ENCODE measurements around the gene MAZ. TPM values are rescaled to one million over a fixed set of nuclear protein-coding genes. Genes with fewer than 3 reads are reported as not detected.

Gene MAZ
- polyA plus RNA-seq, 1 of the 3 experiments (the other 2 are of a cell fraction) = 163 TPM

DNA sequence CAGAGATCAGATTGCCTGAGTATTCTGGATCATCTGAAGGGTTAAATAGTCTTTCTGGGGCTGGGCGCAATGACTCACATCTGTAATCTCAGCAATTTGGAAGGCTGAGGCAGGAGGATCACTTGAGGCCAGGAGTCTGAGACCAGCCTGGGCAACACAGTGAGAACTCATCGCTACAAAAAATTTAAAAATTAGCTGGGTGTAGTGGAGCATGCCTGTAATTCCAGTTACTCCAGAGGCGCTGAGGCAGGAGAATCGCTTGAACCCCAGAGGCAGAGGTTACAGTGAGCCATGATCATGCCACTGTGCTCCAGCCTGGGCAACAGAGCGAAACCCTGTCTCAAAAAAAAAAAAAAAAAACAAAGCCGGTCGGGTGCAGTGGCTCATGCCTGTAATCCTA is 29.6 kb downstream of the MAZ start:
- Histone ChIP-seq H3K79me2 (ENCODE audit: insufficient read depth) (peaks cover 1% of the 10 kb centered on the region), H3K27me3 (ENCODE audit: insufficient read depth) (no peaks in the 10 kb centered on the region), H4K20me1 (ENCODE audit: insufficient read depth) (no peaks in the 10 kb centered on the region), H3K27ac (ENCODE audit: low read depth in 2 of 2, low read length in 1 of 2) (no peak overlapping the region), H3K36me3 (replicated peaks in 1 of 2; ENCODE audit: control insufficient read depth in 1 of 2, insufficient read depth in 2 of 2, low read length in 1 of 2) (peaks cover 25 to 41% of the 10 kb centered on the region in 2 experiments), H3F3A (replicated peaks; ENCODE audit: insufficient read depth) (peaks cover 4% of the 10 kb centered on the region), H3K4me1 (ENCODE audit: control insufficient read depth in 1 of 2, insufficient read depth in 2 of 2, low read depth in 1 of 2, low read length in 1 of 2) (no peaks in the 10 kb centered on the region), H3K4me2 (no peak overlapping the region), H3K9me2 (no peaks in the 10 kb centered on the region), H3K4me3 (ENCODE audit: low read depth in 2 of 2, low read length in 1 of 2) (no peak overlapping the region), H2AFZ (ENCODE audit: low read depth) (no peak overlapping the region), H3K9me3 (no peaks in the 10 kb centered on the region), H3K9ac (no peak overlapping the region)
- DNase-seq = no peak
- ChIA-PET POLR2A (no interaction called here), CTCF (interaction anchor here (3.0 to 3.9 kb wide), 2 partner anchors 13 to 19 kb away, joined by 8 to 19 read pairs; partner anchors contain the start of gene PAGR1)
- TF ChIP-seq, protein P1, sequence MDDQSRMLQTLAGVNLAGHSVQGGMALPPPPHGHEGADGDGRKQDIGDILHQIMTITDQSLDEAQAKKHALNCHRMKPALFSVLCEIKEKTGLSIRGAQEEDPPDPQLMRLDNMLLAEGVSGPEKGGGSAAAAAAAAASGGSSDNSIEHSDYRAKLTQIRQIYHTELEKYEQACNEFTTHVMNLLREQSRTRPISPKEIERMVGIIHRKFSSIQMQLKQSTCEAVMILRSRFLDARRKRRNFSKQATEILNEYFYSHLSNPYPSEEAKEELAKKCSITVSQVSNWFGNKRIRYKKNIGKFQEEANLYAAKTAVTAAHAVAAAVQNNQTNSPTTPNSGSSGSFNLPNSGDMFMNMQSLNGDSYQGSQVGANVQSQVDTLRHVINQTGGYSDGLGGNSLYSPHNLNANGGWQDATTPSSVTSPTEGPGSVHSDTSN (IDR thresholded peaks at IDR 0.05) = no peak
- 95% methylated on average over 7 of the region's 7 CpGs for WGBS (ENCODE audit: low lambda C conversion rate)

DNA sequence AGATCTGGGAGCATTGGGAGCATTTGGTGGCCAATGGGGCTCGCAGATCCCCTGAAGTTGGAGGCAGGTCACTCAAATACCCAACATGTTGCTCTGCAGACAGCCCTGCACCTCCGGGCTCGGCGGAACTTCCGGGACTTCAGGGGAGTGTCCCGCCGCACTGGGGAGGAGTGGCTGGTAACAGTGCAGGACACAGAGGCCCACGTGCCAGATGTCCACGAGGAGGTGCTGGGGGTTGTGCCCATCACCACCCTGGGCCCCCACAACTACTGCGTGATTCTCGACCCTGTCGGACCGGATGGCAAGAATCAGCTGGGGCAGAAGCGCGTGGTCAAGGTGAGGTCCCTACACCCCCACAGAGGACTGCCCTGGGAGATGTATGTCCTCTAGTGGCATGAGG is 30.3 kb downstream of the MAZ start:
- no peaks in the 10 kb centered on the region; the same call in 1 of the 2 replicates for H3K79me2 ChIP-seq (ENCODE audit: insufficient read depth)
- H2AFZ ChIP-seq (ENCODE audit: low read depth) = no peak overlapping the region
- H3K27ac ChIP-seq (ENCODE audit: low read depth in 2 of 2, low read length in 1 of 2) = no peak overlapping the region
- H3K9me3 ChIP-seq = no peaks in the 10 kb centered on the region
- ChIA-PET POLR2A (no interaction called here), CTCF (interaction anchor here (3.9 kb wide), 1 partner anchor 12 kb away, joined by 19 read pairs; no protein-coding TSS in a partner anchor)
- 96% methylated on average over 9 of the region's 15 CpGs for WGBS (ENCODE audit: low lambda C conversion rate)
- H3F3A ChIP-seq (replicated peaks; ENCODE audit: insufficient read depth) = peaks cover 4% of the 10 kb centered on the region
- no peaks in the 10 kb centered on the region for H3K4me1 ChIP-seq (ENCODE audit: control insufficient read depth in 1 of 2, insufficient read depth in 2 of 2, low read depth in 1 of 2, low read length in 1 of 2)
- no peak overlapping the region for H3K4me2 ChIP-seq
- H3K9me2 ChIP-seq = no peaks in the 10 kb centered on the region
- no peaks in the 10 kb centered on the region for H3K27me3 ChIP-seq (ENCODE audit: insufficient read depth)
- DNase-seq = no peak
- no peak overlapping the region for H3K9ac ChIP-seq
- H4K20me1 ChIP-seq (ENCODE audit: insufficient read depth) = no peaks in the 10 kb centered on the region
- peaks cover 32 to 41% of the 10 kb centered on the region in 2 experiments for H3K36me3 ChIP-seq (replicated peaks in 1 of 2; ENCODE audit: control insufficient read depth in 1 of 2, insufficient read depth in 2 of 2, low read length in 1 of 2)
- no peak for TF ChIP-seq TAF1 (IDR thresholded peaks at IDR 0.05; ENCODE audit: borderline replicate concordance, low read depth, low read length)
- no peak for TF ChIP-seq TCF12 (IDR thresholded peaks at IDR 0.05)
- TF ChIP-seq, protein P2, sequence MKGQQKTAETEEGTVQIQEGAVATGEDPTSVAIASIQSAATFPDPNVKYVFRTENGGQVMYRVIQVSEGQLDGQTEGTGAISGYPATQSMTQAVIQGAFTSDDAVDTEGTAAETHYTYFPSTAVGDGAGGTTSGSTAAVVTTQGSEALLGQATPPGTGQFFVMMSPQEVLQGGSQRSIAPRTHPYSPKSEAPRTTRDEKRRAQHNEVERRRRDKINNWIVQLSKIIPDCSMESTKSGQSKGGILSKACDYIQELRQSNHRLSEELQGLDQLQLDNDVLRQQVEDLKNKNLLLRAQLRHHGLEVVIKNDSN (IDR thresholded peaks at IDR 0.05; ENCODE audit: borderline replicate concordance, low read depth) = no peak
- no peak for TF ChIP-seq FOXJ3 (CRISPR knock-in tag; IDR thresholded peaks at IDR 0.05)
- TF ChIP-seq, protein P1 (IDR thresholded peaks at IDR 0.05) = no peak
- no peak for TF ChIP-seq EP300 (IDR thresholded peaks at IDR 0.05; ENCODE audit: borderline replicate concordance in 1 of 2, low read depth in 1 of 2, low read length in 1 of 2)
- TF ChIP-seq POLR2AphosphoS5 (IDR thresholded peaks at IDR 0.05; ENCODE audit: low read depth, low read length) = no peak
- TF ChIP-seq NRF1 (IDR thresholded peaks at IDR 0.05; ENCODE audit: low read depth, low read length) = no peak
- no peak for TF ChIP-seq RAD21 (IDR thresholded peaks at IDR 0.05; ENCODE audit: low read length)
- H3K4me3 ChIP-seq (ENCODE audit: low read depth in 2 of 2, low read length in 1 of 2) = no peak overlapping the region
